GM12865 (cell line): ENCODE measurements around the gene AOAH.
A peak's percentile ranks its signal among the peaks of the same experiment; 100 is the strongest.

Source experiments
- DNase-seq: peaks from one replicate; pipeline ENCODE4 v3.0.0; 2010; ENCODE audit warnings: low read depth
- H3K4me3 ChIP-seq: 2 replicates; pipeline ENCODE4 v1.5.1; 2011; ENCODE audit warnings: mild to moderate bottlenecking, low read depth, low read length, control low read depth
- TF ChIP-seq, protein P1 (sequence below): IDR thresholded peaks from 2 replicates; pipeline ENCODE4 v1.5.1; 2011; ENCODE audit warnings: low read length, control low read depth, low read depth, inconsistent platforms; ENCODE audit not compliant: insufficient read depth; ENCODE audit errors: missing control alignments

The AOAH gene

DNA sequence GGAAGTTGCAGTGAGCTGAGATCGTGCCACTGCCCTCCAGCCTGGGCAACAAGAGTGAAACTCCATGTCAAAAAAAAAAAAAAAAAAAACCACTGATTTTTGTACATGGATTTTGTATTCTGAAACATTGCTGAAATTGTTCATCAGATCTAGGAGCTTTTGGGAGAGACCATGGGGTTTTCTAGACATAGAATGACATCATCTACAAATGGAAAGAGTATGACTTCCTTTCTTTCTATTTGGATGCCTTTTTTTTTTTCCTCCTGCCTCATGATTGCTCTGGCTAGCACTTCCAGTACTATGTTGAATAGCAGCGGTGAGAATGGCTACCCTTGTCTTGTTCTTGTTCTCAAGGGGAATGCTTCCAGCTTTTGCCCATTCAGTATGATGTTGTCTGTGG, 245.5 kb downstream of the AOAH start:
- no peak overlapping the region for H3K4me3 ChIP-seq
- TF ChIP-seq, protein P1, sequence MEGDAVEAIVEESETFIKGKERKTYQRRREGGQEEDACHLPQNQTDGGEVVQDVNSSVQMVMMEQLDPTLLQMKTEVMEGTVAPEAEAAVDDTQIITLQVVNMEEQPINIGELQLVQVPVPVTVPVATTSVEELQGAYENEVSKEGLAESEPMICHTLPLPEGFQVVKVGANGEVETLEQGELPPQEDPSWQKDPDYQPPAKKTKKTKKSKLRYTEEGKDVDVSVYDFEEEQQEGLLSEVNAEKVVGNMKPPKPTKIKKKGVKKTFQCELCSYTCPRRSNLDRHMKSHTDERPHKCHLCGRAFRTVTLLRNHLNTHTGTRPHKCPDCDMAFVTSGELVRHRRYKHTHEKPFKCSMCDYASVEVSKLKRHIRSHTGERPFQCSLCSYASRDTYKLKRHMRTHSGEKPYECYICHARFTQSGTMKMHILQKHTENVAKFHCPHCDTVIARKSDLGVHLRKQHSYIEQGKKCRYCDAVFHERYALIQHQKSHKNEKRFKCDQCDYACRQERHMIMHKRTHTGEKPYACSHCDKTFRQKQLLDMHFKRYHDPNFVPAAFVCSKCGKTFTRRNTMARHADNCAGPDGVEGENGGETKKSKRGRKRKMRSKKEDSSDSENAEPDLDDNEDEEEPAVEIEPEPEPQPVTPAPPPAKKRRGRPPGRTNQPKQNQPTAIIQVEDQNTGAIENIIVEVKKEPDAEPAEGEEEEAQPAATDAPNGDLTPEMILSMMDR, result no peak
- no peak for DNase-seq

DNA sequence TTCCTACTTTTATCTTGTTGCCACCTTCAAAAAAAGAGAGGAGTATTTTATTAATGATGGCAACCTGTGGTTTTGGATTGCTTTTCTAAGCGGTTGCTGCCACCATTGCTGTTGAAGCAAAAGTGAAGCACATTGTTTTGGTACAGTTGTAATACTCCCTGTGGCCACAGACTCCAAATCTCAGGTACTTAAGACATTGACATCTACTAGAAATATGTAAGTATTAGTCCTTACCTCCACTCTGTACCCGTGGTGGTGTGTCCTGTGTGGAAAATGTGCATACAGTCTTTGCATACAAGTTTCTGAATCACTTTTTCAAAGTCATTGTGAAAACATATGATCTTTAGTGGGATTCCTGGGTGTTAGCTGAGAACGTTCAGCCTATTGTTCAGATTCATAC, 248.9 kb downstream of the AOAH start:
- no peak overlapping the region for H3K4me3 ChIP-seq
- peak; percentile 9 for DNase-seq
- TF ChIP-seq, protein P1, result no peak

DNA sequence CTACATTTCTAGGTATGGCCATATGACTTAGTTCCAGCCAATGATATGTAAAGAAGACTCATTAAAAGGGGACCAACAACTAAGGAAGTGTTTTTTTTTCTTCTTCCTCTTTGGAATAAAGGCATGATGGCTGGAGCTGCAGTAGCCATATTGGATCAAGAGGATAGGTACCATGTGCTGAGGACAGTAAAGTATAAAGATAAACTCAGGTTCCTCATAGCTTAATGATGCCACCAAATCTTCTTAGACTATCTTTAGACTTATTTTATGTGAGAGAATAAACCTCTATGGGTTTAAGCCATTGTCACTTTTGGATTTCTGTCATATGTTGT, 249.3 kb downstream of the AOAH start:
- TF ChIP-seq, protein P1, result no peak
- DNase-seq, result no peak
- H3K4me3 ChIP-seq, result no peak overlapping the region

DNA sequence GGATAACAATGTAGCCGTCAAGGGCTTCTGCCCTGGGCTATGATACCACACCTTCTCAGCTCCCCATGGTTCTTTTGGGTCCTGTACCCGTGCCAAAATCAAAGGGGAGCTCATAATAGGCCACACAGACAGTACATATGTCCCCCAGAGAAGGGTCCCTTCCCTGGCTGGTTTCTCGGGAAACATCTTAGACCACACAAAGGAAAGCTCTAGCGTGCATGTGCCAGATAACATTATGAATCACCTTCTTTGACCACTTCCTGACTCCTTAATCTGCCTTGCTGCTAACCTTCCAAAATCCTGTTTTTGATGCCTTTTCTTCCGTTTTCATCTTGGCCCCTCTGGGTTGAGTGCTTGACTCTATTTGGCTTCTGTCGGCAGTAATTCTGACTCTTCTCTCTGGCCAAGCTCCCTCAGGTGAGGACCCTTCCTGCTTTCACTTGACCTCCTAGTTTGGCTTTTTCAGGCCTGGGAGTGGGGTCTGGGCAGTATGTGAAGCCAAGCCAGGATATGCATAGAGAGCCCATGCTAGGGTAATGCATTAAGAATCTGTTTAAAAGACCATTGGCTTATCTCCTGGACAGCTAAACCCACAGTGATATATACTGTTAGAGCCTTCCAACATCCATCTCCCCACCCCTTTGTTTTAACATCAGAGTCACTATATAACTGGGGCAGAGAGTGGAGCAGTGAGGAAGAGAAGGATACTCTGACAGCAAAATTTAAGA, 249.8 kb downstream of the AOAH start:
- TF ChIP-seq, protein P1, result no peak
- H3K4me3 ChIP-seq, result no peak overlapping the region
- peak; percentile 12 for DNase-seq

DNA sequence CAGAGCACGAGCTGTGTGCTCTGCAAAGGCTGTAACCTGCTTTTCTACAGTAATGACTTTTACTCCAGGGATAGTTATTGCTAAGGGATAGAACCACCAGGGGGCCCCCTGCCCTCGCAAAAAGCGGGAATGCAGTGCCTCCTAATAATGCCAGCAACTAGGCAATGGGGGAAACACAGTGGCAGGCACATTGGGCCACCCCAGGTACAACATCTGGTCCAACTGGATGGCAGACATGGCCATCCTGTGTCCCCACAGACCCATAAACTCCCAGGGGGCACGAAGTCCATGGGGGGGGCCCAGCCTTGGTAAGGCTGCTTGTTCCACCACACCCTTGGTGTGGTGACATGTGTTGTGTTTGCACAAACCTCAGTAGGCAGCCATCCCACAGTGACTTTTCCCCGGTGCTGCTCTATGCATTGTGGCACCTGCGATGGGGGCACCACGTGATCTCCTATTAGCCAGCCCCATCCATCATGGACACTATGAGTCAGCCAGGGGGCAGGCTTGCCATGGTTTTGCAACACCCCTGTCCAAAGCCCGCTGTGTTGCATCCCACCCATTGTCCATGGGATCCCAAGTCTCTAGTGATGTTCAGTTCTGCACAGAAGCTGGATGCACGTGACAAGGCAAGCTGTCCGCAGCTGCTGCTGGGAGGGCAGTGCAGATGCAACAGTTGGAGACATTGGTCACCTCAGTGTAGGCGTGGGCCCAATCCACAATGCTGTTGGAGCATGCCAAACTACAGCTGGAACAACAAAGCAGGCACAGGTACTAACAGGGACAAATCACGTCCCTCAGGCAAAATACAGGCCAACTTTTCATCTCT, 250.6 kb downstream of the AOAH start:
- TF ChIP-seq, protein P1, result peak; percentile 52
- DNase-seq, result peak; percentile 33
- H3K4me3 ChIP-seq, result no peak overlapping the region

DNA sequence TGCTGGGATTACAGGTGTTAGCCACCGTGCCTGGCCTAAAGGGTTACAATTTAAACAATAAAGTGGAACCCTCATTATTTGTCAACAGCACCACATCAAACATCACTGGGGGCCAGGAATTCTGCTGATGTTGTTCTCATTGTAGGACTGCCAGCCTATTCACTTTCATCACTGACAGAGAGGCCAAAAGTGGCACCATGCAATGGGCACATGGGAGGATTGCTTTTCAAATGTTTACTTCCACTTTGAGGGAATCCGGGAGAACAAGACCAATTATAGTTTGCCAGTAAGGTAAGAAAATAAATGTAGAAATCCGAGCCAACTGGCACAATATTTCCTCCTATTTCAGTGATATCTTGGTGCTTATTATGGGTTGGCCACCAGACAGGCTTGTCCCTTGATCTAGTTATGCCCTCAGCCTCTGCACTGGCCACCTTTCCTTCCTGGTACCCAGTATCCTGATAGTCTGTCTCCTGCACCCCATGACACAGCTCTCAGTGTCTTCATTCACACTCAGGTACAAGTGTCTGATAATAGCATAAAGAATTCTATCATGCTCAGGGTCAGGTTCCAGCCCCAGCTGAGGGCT, 252.1 kb downstream of the AOAH start:
- no peak overlapping the region for H3K4me3 ChIP-seq
- TF ChIP-seq, protein P1, result no peak
- no peak for DNase-seq

DNA sequence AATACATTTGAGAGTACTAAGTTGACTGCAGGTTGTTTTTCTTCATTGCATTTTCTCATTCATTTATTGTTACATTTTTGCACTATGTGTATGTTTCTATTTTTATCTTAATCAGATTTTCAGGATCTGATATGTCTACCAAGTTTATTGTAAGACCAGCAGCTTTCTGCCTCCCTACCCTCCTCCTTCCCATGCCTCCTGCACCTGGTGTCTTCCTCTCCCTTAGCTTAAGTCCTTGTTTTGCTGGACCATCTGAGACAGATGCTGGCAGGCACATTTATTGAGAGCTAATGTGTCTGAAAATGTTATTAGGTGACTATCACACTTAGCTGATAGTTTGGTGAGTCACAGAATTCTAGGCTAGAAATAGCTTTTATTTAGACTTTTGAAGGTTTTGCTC, 255.1 kb downstream of the AOAH start:
- TF ChIP-seq, protein P1, result no peak
- DNase-seq, result no peak
- no peak overlapping the region for H3K4me3 ChIP-seq
